Measurements from ENCODE around the gene SUMO3.

Gene SUMO3

GRCh38 chr21:44778094-44778493 lies 39.8 kb downstream of the SUMO3 start:
- no peak for DNase-seq

- no peak for DNase-seq
Observed at GRCh38 chr21:44774972-44775371, 42.9 kb downstream of the SUMO3 start.

GRCh38 chr21:44773291-44773932 lies 44.5 kb downstream of the SUMO3 start:
- no peak for DNase-seq

DNA sequence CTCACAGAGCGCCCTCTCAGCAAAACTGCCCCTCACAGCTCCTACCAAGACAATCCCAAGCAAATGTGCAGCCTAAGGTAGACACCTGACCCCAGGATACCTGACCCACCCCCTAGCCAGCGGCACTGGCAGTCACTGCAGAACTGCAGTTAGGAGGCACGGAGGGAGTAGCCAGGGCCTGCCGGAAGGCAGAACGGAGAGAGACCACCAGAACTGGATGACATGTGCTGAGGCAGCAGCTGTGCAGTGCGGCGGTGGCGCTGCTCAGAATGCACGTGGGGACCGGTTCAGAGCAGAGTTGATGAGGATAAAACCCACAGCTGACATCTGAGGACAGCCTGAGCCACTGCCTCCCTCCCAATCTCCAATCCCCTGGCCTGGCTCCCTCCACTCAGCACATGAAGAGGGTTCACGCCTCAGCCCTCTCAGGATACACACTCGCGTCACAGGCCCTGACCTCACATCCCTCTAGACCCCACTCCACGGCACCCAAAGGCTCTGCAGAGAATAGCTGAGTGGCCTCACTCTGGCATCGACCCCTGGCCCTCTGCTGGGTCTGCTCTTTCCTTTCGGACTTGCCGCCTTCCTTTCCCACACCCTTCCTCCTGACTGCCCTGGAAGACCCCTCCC lies 45.9 kb downstream of the SUMO3 start:
- DNase-seq = no peak

DNA sequence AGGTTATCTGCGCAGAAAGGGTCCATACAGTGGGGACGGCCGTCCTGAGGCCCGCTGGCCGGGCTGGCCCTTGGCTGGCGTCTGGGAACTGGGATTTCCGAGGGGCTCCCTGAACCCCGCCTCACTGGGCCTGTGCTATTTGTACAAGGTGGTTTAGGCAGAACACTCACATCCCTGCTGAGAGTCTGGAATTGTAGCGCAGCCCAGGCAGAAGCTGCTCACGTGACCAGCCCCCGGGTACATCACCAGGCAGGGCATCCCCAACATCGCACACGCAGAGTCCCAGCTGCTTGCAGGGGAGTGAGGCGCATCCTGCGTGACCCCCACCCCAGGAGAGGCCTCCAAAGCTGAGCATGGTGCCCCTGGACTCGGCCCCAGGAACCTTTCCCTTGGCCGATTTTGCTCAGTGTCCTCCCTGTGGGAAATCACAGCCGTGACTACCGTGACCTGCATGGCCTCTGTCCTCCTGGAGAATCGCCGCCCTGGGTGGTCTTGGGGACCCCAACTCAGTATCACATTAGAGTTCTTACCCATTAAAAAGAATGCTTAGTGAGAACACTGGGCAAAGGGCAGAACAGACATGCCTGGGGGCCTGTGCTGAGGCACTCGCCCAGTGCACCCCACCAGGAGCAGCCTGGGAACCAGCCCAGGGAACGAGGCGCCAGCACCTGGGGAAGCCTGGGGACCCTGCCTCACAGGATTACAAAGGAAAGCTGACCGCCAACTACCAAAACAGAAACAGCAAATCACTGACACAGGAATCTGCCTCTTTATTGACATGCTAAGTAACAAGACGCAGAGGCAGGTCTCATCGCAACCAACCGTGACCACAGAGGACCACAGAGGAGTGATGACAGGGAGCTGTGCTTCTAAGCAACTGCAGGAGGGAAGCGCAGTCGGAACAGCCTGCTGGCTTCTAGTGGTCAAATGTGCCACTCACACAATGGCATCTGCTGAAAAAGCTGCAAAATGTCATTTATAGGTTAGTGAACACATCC lies 49.7 kb downstream of the SUMO3 start:
- no peak for DNase-seq

- DNase-seq = no peak
Observed at GRCh38 chr21:44766818-44767354, 51.0 kb downstream of the SUMO3 start.

GRCh38 chr21:44766014-44766817 lies 51.6 kb downstream of the SUMO3 start:
- DNase-seq = no peak

- DNase-seq = no peak
Observed at GRCh38 chr21:44765231-44766013, 52.4 kb downstream of the SUMO3 start.

GRCh38 chr21:44764319-44765230 lies 53.3 kb downstream of the SUMO3 start:
- no peak for DNase-seq

DNA sequence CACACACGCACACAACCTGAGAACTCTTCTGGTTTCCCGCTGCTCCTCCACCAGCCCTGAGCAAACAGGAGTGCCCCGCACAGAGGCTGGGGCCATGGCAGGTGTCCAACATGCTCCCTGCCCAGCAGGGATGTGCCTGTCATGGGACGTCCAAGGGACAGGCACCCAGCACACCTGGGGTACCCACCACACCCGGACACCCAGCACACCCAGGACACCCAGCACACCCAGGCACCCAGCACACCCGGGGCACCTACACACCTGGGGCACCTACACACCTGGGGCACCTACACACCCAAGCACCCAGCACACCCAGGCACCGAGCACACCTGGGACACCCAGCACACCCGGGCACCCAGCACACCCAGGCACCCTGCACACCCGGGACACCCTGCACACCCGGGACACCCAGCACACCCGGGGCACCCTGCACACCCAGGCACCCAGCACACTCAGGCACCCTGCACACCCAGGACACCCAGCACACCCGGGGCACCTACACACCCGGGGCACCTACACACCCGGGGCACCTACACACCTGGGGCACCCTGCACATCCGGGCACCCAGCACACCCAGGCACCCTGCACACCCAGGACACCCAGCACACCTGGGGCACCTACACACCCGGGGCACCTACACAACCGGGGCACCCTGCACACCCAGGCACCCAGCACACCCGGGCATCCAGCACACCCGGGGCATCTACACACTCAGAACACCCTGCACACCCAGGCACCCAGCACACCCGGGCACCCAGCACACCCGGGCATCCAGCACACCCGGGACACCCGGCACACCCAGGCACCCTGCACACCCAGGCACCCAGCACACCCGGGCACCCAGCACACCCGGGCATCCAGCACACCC lies 54.2 kb downstream of the SUMO3 start:
- no peak for DNase-seq

GRCh38 chr21:44763050-44763378 lies 54.8 kb downstream of the SUMO3 start:
- no peak for DNase-seq

GRCh38 chr21:44762221-44763049 lies 55.4 kb downstream of the SUMO3 start:
- no peak for DNase-seq

DNA sequence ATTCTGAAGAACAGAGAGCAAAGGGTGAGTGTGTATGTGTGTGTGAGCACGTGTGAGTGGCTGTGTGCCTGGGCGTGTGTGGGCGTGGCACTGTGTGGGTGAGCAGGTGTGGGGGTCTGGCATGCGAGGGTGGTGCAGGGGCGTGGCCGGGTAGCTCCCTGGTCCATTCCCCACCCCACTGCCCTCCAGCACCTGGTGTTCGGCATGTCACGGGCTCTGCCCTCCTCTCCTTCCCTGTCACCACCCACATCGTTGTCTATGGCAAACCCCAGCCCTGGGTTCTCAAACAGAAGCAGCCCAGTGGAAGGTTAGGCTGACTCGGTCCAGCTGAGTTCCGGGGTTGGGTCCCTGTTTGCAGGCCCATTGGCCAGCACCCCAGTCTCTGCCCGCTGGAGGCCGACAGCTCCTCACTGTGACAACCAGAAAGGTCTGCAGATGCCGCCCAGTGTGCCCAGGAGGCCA lies 56.1 kb downstream of the SUMO3 start:
- no peak for DNase-seq

DNA sequence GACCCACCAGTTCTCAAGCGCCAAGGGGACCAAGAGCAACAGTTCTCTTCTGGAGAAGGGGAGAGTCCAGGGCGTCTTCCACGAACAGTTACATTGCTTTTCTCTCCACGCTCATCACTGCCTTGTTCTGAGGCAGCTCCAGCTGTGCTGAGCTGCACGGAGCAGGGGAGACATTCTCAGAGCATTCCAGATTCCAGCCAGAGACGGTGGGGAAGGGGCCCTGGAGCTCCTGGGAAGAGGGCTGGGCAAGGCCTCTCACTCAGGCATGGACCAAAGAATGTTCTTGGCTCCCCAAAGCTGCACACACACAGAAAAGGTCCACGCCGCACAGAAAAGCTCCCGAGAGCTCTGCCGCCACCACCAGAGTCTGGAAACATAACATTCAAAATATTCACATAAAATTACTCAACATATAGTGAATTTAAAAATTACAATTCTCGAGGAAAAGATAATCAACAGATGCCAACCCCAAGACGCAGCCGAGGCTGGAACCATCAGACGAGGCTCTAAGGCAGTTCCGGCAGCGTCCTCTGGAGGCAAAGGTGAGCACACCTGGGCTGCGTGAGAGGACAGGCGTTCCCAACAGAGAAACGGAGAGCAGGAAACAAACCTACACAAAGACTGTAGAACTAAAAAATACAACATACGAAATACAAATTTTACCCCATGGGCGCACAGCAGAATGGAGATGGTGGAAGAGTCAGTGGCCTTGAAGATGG lies 56.7 kb downstream of the SUMO3 start:
- no peak for DNase-seq

DNA sequence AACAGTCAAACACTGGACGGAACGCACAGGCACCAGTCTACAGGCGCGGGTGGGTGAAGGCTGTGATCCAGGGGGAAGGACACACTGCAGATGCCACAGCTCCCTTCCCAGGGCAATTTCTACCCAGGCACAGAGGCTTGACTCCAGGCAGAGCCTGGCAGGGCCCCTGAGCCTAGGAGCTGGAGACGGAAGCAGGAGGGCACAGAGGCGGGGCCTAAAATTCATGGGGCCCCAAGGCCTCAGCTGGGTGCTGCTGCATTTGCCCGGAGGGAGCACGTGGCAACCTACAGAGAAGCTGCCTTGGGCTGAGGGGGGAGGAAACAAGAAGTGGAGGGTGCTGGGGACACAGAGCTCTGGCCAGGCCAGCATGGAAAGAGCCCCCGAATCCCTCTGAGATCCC lies 57.5 kb downstream of the SUMO3 start:
- no peak for DNase-seq

- no peak for DNase-seq
Observed at GRCh38 chr21:44759628-44760285, 58.1 kb downstream of the SUMO3 start.
